ENCODE results near the gene FGFBP3.

The FGFBP3 gene

GRCh38 chr10:91909117-91909677 is at the start of gene FGFBP3:
Gene FGFBP3 (minus strand): TSS chr10:91909486. CDS start chr10:91908969, 517 bp downstream.
- peak; percentile 27 for DNase-seq

DNA sequence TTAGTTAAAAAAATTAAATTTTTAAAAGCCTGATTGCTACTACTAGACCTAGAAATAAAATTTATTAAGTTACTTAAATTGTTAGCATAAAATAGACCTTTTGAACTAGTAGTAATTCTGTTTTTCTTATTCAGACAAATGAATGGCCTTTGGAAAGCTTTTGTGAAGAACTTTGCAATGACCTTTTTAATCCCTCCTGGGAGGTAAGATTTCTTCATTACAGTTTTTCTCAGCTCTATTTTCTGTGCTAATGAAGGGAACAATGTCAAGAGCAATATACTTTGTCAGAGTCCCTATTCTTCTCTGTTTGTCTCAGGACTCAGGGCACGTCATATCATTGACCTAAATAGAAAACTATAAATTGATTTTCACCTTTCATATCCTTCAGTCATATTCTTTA is 47.8 kb upstream of the FGFBP3 start:
- no peak for DNase-seq

DNA sequence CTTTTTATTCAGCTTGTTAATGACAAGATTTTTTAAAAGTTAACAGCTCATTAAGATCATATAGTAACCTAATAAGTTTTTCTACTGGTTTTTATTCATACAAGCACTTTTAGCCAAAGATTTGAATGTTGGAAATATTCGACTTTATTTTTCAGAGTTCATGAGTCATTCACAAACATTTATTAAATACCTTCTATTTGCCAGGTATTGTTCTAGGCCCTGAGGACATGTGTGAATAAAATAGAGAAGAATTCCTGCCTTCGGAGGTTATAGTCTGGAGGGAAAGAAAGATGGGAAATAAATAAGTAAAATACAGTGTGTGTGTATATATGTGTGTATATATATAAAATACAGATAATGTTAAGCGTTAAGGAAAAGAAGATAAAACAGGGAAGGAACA is 45.8 kb upstream of the FGFBP3 start:
- DNase-seq = no peak

GRCh38 chr10:91953600-91954160 is 44.4 kb upstream of the FGFBP3 start:
- no peak for DNase-seq

DNA sequence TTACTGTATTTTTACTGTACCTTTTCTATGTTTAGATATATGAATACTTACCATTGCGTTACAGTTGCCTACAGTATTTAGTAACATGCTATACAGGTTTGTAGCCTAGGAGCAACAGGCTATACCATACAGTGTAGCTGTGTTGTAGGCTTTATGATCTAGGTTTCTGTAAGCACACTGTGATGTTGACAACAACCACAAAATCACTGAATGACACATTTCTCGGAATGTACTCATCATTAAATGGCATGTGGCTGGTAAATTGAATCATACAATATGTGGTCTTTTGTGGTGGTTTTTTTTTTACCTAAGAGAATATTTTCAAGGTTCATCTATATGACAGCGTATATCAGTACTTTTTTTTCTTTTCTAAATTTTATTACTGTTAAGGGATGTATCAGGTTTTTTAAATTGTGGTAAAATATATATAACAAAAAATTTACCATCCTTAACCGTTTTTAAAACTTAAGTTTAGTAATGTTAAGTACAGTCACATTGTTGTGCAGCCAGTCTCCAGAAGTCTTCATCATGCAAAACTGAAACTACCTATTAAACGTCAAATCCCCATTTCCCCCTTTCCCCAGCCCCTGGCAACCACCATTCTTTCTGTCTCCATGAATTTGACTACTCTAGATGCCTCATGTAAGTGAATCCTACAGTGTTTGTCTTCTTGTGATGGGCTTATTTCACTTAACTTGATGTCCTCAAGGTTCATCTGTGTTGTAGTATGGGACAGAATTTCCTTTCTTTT is 35.8 kb upstream of the FGFBP3 start:
- no peak for DNase-seq

- no peak for DNase-seq
These were observed 32.1 kb upstream of the FGFBP3 start for GRCh38 chr10:91941426-91941825.

DNA sequence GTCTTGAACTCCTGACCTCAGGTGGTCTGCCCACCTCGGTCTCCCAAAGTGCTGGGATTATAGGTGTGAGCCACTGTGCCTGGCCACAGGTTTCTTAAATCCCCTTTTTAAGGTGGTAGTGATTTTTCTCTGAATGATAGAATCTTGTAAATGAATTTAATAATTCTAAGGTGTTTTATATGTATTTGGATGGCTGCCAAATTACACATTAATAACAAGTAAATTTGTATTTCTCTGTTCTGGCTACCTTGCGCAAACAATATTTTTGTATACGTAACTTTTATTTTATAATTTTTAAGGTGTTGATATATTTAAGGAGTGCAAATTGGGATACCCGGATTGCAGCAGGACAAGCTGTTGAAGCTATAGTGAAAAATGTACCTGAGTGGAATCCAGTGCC is 30.4 kb upstream of the FGFBP3 start:
- DNase-seq = no peak

- DNase-seq = no peak
These were observed 26.6 kb upstream of the FGFBP3 start for GRCh38 chr10:91935886-91936285.

- DNase-seq = no peak
These were observed 23.5 kb upstream of the FGFBP3 start for GRCh38 chr10:91932737-91933136.

GRCh38 chr10:91931526-91932190 is 22.4 kb upstream of the FGFBP3 start:
- DNase-seq = no peak

GRCh38 chr10:91930939-91931338 is 21.7 kb upstream of the FGFBP3 start:
- DNase-seq = no peak

- no peak for DNase-seq
These were observed 15.7 kb upstream of the FGFBP3 start for GRCh38 chr10:91925022-91925320.

DNA sequence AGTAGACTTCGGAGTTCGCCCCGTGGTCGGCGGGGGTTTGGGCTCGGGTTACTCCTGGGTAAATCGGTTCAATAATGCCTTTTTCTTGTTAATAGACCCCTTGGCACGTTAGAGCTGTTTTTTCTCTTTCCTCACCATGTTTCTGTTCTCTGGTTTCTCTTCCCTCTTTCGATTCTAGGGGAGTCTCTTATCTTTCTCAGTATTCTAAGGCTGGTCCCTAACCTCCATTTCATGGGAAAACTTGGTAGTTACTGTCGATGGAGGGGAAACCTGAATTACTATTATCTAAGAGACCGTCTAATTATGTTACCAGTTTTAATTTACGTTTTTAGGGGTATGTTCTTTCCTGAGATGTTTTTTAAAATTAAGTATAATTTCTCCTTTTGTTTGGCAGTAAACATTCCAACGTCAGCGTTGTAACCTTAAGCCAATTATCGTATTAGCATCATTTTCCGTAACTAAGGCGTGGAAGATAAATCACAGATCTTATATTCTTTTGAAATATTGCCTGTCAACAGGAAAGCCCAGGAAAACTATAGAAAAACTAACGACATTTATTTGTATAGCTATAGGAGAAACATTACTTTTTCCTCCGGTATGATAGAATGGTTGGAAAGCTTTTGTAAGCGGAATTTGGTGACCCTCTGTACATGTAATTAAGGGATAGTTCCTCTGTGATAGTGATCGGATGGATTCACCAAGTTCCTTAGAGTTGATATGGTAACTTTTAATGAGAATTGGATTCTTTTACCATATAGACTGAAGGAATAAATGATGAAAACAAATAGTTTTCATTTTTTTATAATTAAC is 15.1 kb upstream of the FGFBP3 start:
- DNase-seq = no peak

DNA sequence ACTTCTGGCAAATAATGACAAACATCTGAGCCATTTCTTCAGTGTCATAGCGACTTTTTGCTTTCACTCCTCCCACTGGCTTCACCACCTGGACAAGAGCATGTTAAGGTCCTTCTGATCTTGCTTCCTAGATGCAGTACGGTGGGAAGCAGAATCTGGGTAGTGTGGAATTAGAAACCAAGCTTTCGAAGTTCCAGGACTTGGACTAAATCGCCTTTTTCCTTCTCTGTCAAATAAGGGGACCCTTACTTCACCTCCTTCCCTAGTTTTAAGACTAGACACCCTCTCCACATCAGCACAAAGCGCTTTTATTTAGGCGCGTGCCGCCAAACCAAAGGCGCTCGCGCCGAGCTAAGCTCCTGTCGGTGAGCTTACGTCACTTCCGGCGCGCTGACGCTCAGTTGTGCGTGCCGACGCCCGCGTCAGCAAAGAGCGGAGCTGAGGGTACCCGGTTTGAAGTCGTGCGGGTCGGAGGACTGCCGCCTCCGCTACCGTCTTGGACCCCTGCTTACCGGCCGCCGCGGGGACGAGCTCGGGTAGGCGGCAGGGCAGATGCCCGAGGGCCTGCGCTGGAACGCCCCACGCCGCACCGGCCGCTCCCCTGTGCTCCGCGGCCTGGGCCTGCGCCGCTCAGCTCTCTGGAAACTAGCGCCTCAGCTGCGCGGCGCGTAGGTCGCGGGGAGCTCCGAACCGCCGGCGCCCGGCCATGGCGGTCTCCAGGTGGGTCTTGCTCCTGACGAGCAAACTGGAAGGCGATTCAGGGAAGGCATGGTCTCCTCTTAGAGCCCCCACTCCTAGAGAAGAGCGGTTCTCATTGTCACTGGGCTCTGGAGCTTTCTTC is 14.3 kb upstream of the FGFBP3 start, which contains the start of gene BTAF1:
Gene BTAF1 (plus strand): TSS at position 400 of the 841 bp plus-strand sequence. CDS start 307 bp downstream, at position 707.
- DNase-seq = peak; percentile 91

GRCh38 chr10:91919651-91920050 is 10.4 kb upstream of the FGFBP3 start:
- DNase-seq = no peak

DNA sequence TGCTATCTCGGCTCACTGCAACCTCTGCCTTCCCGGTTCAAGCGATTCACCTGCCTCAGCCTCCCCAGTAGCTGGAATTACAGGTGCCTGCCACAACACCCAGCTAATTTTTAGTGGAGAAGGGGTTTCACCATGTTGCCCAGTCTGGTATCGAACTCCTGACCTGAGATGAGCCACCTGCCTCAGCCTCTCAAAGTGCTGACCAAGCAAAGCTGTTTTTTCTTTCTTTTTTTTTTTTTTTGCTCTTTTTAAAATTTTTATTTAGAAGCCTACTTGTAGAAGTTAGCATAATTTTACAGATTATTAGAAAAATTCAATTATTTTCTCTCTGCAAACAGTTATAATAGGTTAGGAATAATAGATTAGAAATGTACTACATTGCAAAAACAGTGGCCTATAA is 1.2 kb upstream of the FGFBP3 start:
- DNase-seq = no peak

DNA sequence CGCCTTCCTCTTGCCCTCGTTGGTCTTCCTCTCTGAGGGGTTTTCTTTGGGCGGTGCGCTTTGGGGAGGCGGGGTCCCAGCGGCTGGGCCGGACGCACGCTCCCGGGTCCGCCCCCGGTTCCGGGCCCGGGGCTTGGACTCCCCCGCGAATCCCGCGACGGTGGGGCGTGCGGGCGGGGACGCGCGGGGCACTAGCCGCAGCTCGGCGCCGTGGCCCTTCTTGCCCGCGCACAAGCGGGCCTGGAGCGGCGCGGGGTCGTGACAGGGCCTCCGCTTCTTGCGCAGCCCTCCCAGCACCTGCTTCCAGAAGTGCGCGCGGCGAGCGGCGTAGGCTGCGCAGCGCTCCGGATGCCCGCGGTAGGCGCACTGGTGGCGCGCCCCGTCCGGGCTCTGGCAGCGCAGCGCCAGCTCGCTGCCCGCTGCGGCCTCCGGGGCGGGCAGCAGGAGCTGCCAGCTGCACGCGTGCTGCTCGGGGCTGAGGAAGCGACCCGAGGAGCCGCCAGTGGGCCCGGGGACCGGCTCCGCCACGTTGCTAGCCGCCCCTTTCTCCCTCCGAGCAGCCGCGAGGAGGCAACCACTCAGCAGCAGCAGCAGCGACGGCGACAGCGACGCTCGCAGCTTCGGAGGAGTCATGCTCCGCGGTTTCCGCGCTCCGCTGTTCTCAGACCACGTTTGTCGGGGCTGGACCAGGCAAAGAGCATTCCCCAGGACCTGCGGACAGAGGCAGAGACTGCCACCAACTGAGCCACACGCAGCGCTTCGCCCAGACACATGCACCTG is 759 bp downstream of the FGFBP3 start:
- DNase-seq = peak; percentile 67

DNA sequence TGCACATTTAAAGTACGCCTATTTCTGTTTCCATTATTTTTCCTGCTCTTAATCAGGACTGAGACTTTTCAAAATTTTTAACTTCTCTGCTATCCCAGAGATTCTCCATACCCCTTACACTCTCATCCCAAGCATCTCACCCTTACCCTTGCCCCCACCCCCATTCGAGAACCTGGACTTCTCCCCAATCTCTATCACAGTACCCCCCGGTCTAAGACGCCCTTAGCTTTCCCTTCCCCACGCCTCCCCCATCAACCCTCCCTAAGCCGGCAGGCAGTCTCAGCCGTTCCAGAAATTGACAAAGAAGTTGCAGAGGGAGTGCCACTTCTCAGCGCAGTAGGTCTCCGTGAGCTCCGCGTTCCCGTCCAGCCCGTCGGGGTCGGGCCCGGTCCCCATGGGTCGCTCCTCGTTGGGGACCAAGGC is 1.4 kb downstream of the FGFBP3 start:
- no peak for DNase-seq

DNA sequence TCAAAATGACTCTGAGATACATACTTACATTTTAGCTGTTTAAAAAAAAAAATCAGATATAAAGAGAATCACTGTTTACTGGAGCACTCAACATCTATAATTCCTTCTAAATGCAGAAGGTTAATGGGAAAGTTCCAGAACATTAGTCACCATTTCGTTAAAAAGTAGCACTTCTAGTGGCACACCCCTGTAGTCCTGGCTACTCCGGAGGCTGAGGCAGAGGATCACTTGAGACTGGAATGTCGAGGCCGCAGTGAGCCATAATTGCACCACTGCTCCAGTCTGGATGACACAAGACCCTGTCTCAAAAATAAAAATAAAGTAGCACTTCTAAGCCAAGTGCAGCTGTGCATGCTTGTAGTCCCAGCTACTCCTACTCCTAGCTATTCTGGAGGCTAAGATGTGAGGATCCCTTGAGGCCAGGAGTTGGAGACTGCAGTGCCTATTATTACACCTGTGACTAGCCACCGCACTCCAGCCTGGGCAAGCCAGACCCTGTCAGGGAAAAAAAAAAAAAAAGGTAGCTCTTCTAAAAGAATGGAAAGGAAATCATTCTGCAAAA is 2.2 kb downstream of the FGFBP3 start:
- no peak for DNase-seq

DNA sequence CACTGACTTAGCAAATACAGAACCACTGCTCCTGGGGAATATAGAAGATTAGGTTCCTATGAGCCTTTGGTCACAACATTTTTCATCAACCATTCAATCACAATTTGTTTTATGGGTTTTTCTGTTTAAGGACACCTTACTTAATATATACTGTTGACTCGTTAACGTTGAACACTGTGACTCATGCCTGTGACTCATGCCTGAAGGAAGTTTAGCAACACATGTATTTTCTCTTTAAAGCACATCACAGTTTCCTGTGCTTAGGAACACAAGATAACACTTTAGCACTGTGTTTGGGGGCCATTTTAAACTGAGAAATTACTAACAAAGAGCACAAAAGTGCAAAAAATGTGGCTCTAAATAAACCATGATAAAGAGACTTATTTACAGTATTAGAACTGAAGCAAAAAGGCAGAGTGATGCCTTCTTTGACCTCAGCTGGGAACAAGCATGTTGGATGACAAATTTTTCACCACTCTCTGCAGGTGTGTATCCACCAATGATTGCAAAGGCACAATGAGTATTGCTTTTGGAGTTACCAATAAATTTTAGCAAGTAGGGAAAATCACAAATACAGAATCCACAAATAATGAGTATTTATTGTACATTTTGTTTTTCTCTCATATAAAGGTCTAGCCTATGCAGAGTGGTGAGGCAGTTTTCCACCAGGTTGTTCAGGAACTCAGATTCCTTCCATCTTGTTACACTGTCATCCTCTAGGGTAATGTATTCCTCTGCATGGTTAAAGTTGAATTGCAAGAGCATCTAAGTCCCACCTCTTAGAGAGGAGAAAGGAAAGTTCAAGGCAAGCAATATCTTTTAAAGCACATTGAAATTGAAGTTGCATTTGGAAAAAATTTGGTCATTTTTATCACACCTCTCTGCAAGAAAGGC is 7.3 kb downstream of the FGFBP3 start:
- peak; percentile 22 for DNase-seq
